K562 (cell line): ENCODE measurements around the gene BMP10. TPM values are rescaled to one million over a fixed set of nuclear protein-coding genes. Genes with fewer than 3 reads are reported as not detected.
A peak's percentile ranks its signal among the peaks of the same experiment; 100 is the strongest.

Source experiments
- ATAC-seq: fragments of 200-7000 bp; cut with Tn5 transposase; 3 replicates; pipeline ENCODE4 v1.9.1; 2020; ENCODE audit warnings: moderate library complexity
- BruUV-seq: library from RNA; stranded (reverse); fragments of 400-500 nt; replicated peaks from 2 replicates; lab custom pipeline; 2021; lab: Mats Ljungman, UMichigan
- CTCF ChIA-PET: fragments of 300-600 bp; formaldehyde crosslinking; extraction: SDS; loops from one replicate; lab custom pipeline; 2021; ENCODE audit warnings: low intra/inter-chr PET ratio; lab: Yijun Ruan, JAX
- POLR2A ChIA-PET: fragments of 300-600, 350-650 bp; sonication (Branson Sonifier 250); formaldehyde crosslinking; extraction: SDS; loops from one replicate; lab custom pipeline; 2021; ENCODE audit warnings: antibody characterized with exemption, inconsistent platforms; lab: Yijun Ruan, JAX
- DNase-seq, 4 experiments: peaks; one replicate each; pipeline versions ENCODE4 v3.0.0 to v3.0.0-alpha.2; 2011 to 2018; ENCODE audit warnings: low spot score in 3 of 4, mixed read lengths in 3 of 4; ENCODE audit errors: extremely low read depth in 1 of 4
- FAIRE-seq: peaks from 2 replicates; lab custom pipeline; 2011; peaks lifted over from hg19 to GRCh38; lab: Jason Lieb, UNC
- H2AFZ ChIP-seq: 2 replicates; pipeline ENCODE4 v1.6.0; 2011; ENCODE audit warnings: low read depth, low read length, control low read depth, inconsistent platforms
- H3K27ac ChIP-seq: fragments of 200-600 bp; 3 replicates; pipeline ENCODE4 v1.8.0; 2011; ENCODE audit warnings: low read depth, mild to moderate bottlenecking, control low read depth, inconsistent platforms, low read length, moderate library complexity, mixed read lengths; ENCODE audit errors: extremely low read depth
- H3K27me3 ChIP-seq, 2 experiments: fragments of 300-600 bp in 1 of 2; 2 replicates in 1 of 2; 3 replicates in 1 of 2; pipeline versions ENCODE4 v1.6.0 to v1.8.0; 2011; ENCODE audit warnings: inconsistent platforms in 2 of 2, low read length in 2 of 2, mild to moderate bottlenecking in 1 of 2, mixed read lengths in 1 of 2, moderate library complexity in 1 of 2; ENCODE audit not compliant: control insufficient read depth in 2 of 2, insufficient read depth in 2 of 2
- H3K36me3 ChIP-seq: fragments of 300-600 bp; 3 replicates; pipeline ENCODE4 v1.8.0; 2011; ENCODE audit warnings: mild to moderate bottlenecking, low read length, inconsistent platforms; ENCODE audit not compliant: control insufficient read depth, insufficient read depth
- H3K4me1 ChIP-seq, 2 experiments: fragments of 200-600 bp in 1 of 2; replicated peaks in 1 of 2; 2 replicates in 1 of 2; 3 replicates in 1 of 2; pipeline versions ENCODE4 v1.5.1 to v1.8.0; 2011; ENCODE audit warnings: inconsistent platforms in 2 of 2, low read length in 2 of 2, mild to moderate bottlenecking in 1 of 2, mixed read lengths in 1 of 2, moderate library complexity in 1 of 2; ENCODE audit not compliant: control insufficient read depth in 2 of 2, insufficient read depth in 2 of 2
- H3K4me2 ChIP-seq: 2 replicates; pipeline ENCODE4 v1.6.1; 2011; ENCODE audit warnings: low read length, control low read depth, inconsistent platforms, mixed read lengths; ENCODE audit not compliant: insufficient read depth
- H3K4me3 ChIP-seq: fragments of 200-600 bp; sonication (generic), shearing (Covaris generic); 2 replicates; pipeline ENCODE4 v1.5.1; 2016; ENCODE audit warnings: control low read depth, inconsistent platforms
- H3K79me2 ChIP-seq: fragments of 200-600 bp; 3 replicates; pipeline ENCODE4 v1.8.0; 2011; ENCODE audit warnings: low read length, inconsistent platforms; ENCODE audit not compliant: control insufficient read depth, insufficient read depth
- H3K9ac ChIP-seq, 2 experiments: 2 replicates each; pipeline versions ENCODE4 v1.6.0 to v1.6.1; 2011; ENCODE audit warnings: low read depth in 2 of 2, low read length in 2 of 2, control low read depth in 1 of 2, inconsistent platforms in 1 of 2, mild to moderate bottlenecking in 1 of 2, mixed read lengths in 1 of 2; ENCODE audit not compliant: insufficient read depth in 1 of 2
- H3K9me1 ChIP-seq: one replicate; pipeline ENCODE4 v1.6.0; 2011; ENCODE audit warnings: inconsistent platforms, mild to moderate bottlenecking, low read length, moderate library complexity; ENCODE audit not compliant: control insufficient read depth, insufficient read depth
- H3K9me3 ChIP-seq: replicated peaks from 2 replicates; pipeline ENCODE4 v1.5.1; 2011; ENCODE audit warnings: low read depth, low read length, inconsistent platforms; ENCODE audit not compliant: control insufficient read depth, insufficient read depth
- H4K20me1 ChIP-seq: replicated peaks from 2 replicates; pipeline ENCODE4 v1.6.1; 2011; ENCODE audit warnings: low read length, inconsistent platforms, mixed read lengths; ENCODE audit not compliant: control insufficient read depth, insufficient read depth
- ELF1 ChIP-seq: fragments of 200-800 bp; sonication (Bioruptor generic); IDR thresholded peaks from 2 replicates; pipeline ENCODE4 v1.6.1; 2016; ENCODE audit warnings: missing genetic modification characterization, missing compliant biosample characterization
- EP300 ChIP-seq: IDR thresholded peaks from 2 replicates; pipeline ENCODE4 v1.6.1; 2012; ENCODE audit warnings: low read length, improper control_type of control experiment
- FOSL1 ChIP-seq: fragments of 200-800 bp; sonication (Bioruptor generic); conservative IDR thresholded peaks from 2 replicates; pipeline ENCODE4 v1.6.1; 2016; ENCODE audit warnings: missing genetic modification characterization, missing compliant biosample characterization
- FOXK1 ChIP-seq: sonication (generic); formaldehyde crosslinking; IDR thresholded peaks from 2 replicates; pipeline ENCODE4 v1.8.0; 2022; ENCODE audit warnings: missing genetic modification reagents, mild to moderate bottlenecking, borderline replicate concordance
- GATAD2A ChIP-seq: fragments of 450-650 bp; IDR thresholded peaks from 2 replicates; pipeline ENCODE4 v1.6.1; 2017
- HDAC3 ChIP-seq: fragments of 450-650 bp; IDR thresholded peaks from 2 replicates; pipeline ENCODE4 v1.6.1; 2018; ENCODE audit warnings: borderline replicate concordance, mild to moderate bottlenecking, moderate library complexity; ENCODE audit not compliant: partially characterized antibody
- HOMEZ ChIP-seq: fragments of 250-450 bp; sonication (Bioruptor Pico); IDR thresholded peaks from 2 replicates; pipeline ENCODE4 v1.4.0; 2020; ENCODE audit warnings: mild to moderate bottlenecking, moderate library complexity
- IFI16 ChIP-seq: fragments of 250-450 bp; sonication (Bioruptor Pico); IDR thresholded peaks from 2 replicates; pipeline ENCODE4 v2.1.2; 2022; ENCODE audit warnings: mild to moderate bottlenecking, inconsistent platforms
- MAFG ChIP-seq: fragments of 450-650 bp; conservative IDR thresholded peaks from 2 replicates; pipeline ENCODE4 v1.6.1; 2016; ENCODE audit warnings: missing genetic modification characterization, missing compliant biosample characterization
- NFE2 ChIP-seq: IDR thresholded peaks from 2 replicates; pipeline ENCODE4 v1.6.1; 2014; ENCODE audit warnings: antibody characterized with exemption, low read depth
- NFE2L1 ChIP-seq: fragments of 450-650 bp; IDR thresholded peaks from 2 replicates; pipeline ENCODE4 v1.6.1; 2016; ENCODE audit warnings: missing genetic modification characterization, low read depth, mild to moderate bottlenecking, missing compliant biosample characterization, moderate library complexity, borderline replicate concordance
- NR2C1 ChIP-seq, 2 experiments: fragments of 450-650 bp; IDR thresholded peaks; 2 replicates each; pipeline ENCODE4 v1.6.1; 2017; ENCODE audit warnings: mild to moderate bottlenecking in 2 of 2, antibody characterized with exemption in 1 of 2, inconsistent platforms in 1 of 2, missing compliant biosample characterization in 1 of 2, missing genetic modification characterization in 1 of 2
- NRF1 ChIP-seq, 2 experiments: fragments of 450-650 bp; IDR thresholded peaks in 1 of 2; conservative IDR thresholded peaks in 1 of 2; 2 replicates each; pipeline ENCODE4 v1.6.1; 2014; ENCODE audit warnings: mild to moderate bottlenecking in 2 of 2
- SOX6 ChIP-seq: fragments of 450-650 bp; IDR thresholded peaks from 2 replicates; pipeline ENCODE4 v1.6.1; 2014; ENCODE audit warnings: mild to moderate bottlenecking
- THRAP3 ChIP-seq: fragments of 450-650 bp; IDR thresholded peaks from 2 replicates; pipeline ENCODE4 v1.6.1; 2016; ENCODE audit warnings: mild to moderate bottlenecking, inconsistent platforms, borderline replicate concordance
- ZEB2 ChIP-seq: fragments of 450-650 bp; IDR thresholded peaks from 2 replicates; pipeline ENCODE4 v1.6.1; 2016
- ZNF766 ChIP-seq: fragments of 200-800 bp; sonication (Bioruptor generic); conservative IDR thresholded peaks from 2 replicates; pipeline ENCODE4 v1.6.1; 2016; ENCODE audit warnings: missing genetic modification characterization, missing compliant biosample characterization
- WGBS: fragments of 100-300 bp; shearing (Covaris generic); methylation state at CpG from one replicate; pipeline ENCODE4 v1.1.6; 2016; ENCODE audit warnings: low coverage, mixed read lengths; ENCODE audit not compliant: insufficient coverage; ENCODE audit errors: missing lambda C conversion rate; 5-methylcytosine and 5-hydroxymethylcytosine counted together
- in situ Hi-C: fragments of 300-500 bp; cut with MboI; formaldehyde crosslinking; loops from 4 replicates; pipeline ENCODE4 v1.15.0; 2018; ENCODE audit warnings: inconsistent platforms, mixed read lengths
- intact Hi-C: fragments of 100-400 bp; cut with micrococcal nuclease; formaldehyde crosslinking; loops from 2 replicates; pipeline ENCODE4 v1.14.2; 2022
- polyA plus RNA-seq, 8 experiments: library from polyadenylated mRNA; depleted of rRNA in 4 of 8; stranded (reverse) in 5 of 8; unstranded in 3 of 8; fragments of >200 nt; fragmentation: Nextera tagmentation in 2 of 8; fragmentation: Illumina TruSeq in 1 of 8; extraction: Ambion mirVana in 2 of 8; extraction: Trizol in 1 of 8; gene quantifications; 2 replicates each; pipeline versions ENCODE4 v1.2.1 to v1.2.3, GENCODE V29; 2011 to 2014; ENCODE audit warnings: inconsistent platforms in 1 of 8, missing spikeins in 1 of 8
- total RNA-seq, 7 experiments: library from RNA; depleted of rRNA in 6 of 7; stranded (reverse); fragments of >200 nt in 6 of 7; fragmentation: Illumina TruSeq in 2 of 7; extraction: Trizol in 2 of 7; gene quantifications; 2 replicates each; pipeline versions ENCODE4 v1.2.1 to v1.2.3, GENCODE V29; 2011 to 2021; ENCODE audit warnings: low replicate concordance in 1 of 7

BMP10 gene
- total and polyA plus RNA-seq, 9 of the 15 experiments (the other 6 are each of a cell fraction or from before 2014, with no cell fraction given): 0.11 to 0.91 (median 0.43) TPM

GRCh38 chr2:68908392-68908970 is 37.3 kb upstream of the BMP10 start:
- Histone ChIP-seq H3K27ac (peak overlapping the region; percentile 82; the same call in 2 of the 3 replicates), H3K9ac (peak overlapping the region; percentile 24 to 73; a peak in 2 of 4 replicates), H3K4me2 (peak overlapping the region; percentile 33; the same call in 1 of the 2 replicates), H3K9me3 (no peaks in the 10 kb centered on the region), H3K9me1 (no peaks in the 10 kb centered on the region), H2AFZ (peak overlapping the region; percentile 63), H3K4me1 (peaks cover 18 to 49% of the 10 kb centered on the region in 2 experiments), H3K27me3 (no peaks in the 10 kb centered on the region), H4K20me1 (no peaks in the 10 kb centered on the region), H3K79me2 (no peaks in the 10 kb centered on the region), H3K36me3 (no peaks in the 10 kb centered on the region), H3K4me3 (no peak overlapping the region)
- peak; percentile 39 to 81 (median 50) for DNase-seq
- in situ Hi-C loops: no loop called here
- peak; percentile 85 for FAIRE-seq
- CTCF ChIA-PET: no interaction called here
- POLR2A ChIA-PET: interaction anchor here (0.5 to 2.1 kb wide), 8 partner anchors 11 to 419 kb away, joined by 3 to 7 read pairs (median 3); partner anchors contain the start of gene ARHGAP25
- intact Hi-C loops: loop anchor here (2.0 kb wide), 1 partner anchor 158 kb away; no protein-coding TSS in a partner anchor
- 17% methylated on average over 5 of the region's 5 CpGs for WGBS
- BruUV-seq: no TSS peak
- peak; percentile 87 for ATAC-seq
- TF ChIP-seq GATAD2A (no peak), IFI16 (CRISPR knock-in tag) (no peak), MAFG (tag) (peak; percentile 99), FOSL1 (tag) (peak; percentile 95), ELF1 (tag) (peak; percentile 73), THRAP3 (no peak), NRF1 (conservative IDR thresholded peaks at IDR 0.05 in 1 of 2, IDR thresholded peaks at IDR 0.05 in 1 of 2) (peak; percentile 47 to 60; a peak in 3 of 4 replicates), NFE2 (peak; percentile 99), SOX6 (peak; percentile 60), EP300 (peak; percentile 82), HDAC3 (no peak), NR2C1 (IDR thresholded peaks at IDR 0.05) (peak; percentile 78), NR2C1 (tag; IDR thresholded peaks at IDR 0.05) (peak; percentile 91), ZEB2 (peak; percentile 87), NFE2L1 (tag) (peak; percentile 98), FOXK1 (no peak), HOMEZ (CRISPR knock-in tag) (no peak), ZNF766 (CRISPR knock-in tag) (peak; percentile 82)
